Fibroblast of gingiva (primary cell): Measurements from ENCODE around the gene ZNF569.
"Not testable (repeated sequence)": the region's sequence is repeated elsewhere in the genome, so short reads cannot be mapped to it uniquely, and the experiment has no call there.

Experiments
- DNase-seq: peaks from one replicate; pipeline ENCODE4 v3.0.0-alpha.2; 2011; ENCODE audit warnings: low read depth

ZNF569 gene

DNA sequence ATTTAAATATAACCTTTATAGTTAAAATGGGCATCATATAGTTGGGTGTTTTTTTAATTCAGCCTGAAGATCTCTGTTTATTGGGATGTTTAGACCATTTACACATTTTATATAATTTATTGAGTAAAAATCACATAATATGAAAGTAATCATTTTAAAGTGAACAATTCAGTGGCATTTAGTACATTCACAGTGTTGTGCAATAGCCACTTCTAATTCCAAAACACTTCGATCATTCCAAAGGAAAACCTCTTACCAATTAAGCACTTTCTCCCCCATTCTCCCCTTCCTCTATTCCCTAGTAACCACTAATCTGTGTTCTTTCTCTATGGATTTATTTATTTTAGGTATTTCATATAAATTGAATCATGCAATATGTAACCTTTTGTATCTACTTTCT is 66.2 kb downstream of the ZNF569 start:
- DNase-seq = no peak

DNA sequence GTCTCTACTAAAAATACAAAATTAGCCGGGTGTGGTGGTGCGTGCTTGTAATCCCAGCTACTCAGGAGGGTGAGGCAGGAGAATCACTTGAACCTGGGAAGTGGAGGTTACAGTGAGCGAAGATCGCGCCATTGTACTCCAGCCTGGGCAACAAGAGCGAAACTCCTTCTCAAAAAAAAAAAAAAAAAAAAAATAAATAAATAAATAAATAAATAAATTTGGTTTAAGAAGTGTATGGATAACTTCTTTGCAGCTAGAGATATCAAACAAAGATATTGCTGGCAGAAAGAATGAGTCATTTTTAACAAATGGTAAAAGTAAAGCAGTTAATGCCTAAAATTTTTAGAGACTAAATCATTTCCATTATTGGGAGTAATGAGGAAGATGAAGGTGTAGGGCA is 75.8 kb downstream of the ZNF569 start:
- DNase-seq = not testable (repeated sequence)

DNA sequence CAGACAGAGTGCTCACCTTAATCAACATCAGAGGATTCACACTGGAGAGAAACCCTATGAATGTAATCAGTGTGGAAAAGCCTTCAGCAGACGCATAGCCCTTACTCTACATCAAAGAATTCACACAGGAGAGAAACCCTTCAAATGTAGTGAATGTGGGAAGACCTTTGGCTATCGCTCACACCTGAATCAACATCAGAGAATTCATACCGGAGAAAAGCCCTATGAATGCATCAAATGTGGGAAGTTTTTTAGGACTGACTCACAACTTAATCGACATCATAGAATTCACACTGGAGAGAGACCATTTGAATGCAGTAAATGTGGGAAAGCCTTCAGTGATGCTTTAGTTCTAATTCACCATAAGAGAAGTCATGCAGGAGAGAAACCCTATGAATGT is 78.0 kb downstream of the ZNF569 start:
- no peak for DNase-seq

DNA sequence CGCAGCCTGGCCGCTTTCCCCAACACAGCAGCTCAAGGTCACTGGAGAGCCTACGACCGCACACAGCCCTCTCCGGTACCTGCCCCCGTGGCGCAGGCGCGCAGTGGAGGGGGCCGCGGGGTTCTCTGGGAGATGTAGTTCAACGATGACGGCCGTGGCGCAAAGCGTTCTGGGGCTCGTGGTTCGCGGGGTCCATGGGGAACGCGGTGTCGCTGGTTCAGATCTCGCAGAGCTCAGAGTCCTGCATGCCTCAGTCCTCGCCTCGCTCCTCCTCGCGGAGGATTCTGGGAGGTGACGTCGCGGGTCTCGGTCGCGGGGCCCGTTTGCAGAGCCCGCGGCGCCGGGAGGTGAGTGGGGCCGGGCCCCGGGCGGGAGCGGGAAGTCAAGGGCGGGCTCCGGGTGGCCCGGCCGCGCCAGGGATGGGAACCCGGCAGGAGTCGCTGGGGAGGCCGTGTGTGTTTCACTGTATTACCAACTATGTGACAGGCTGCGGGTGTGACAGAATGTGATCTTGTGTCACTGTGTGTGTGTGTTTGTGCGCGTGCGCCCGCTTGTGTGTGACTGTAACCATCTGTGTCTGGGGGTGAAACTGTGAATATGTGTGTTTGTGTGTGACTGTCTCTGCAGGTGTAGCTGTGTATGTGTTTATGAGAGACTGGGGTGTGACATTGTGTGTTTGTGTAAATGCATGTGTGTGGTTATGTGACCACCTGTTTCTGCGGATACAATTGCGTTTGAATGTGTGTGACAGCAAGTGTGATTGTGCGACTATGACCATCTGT is 96.2 kb downstream of the ZNF569 start, which contains the start of gene ZNF527:
ZNF527 (plus strand) TSS at position 220 of the 782 bp plus-strand sequence. CDS start 3,100 bp downstream, outside the sequence.
- peak; percentile 96 for DNase-seq

DNA sequence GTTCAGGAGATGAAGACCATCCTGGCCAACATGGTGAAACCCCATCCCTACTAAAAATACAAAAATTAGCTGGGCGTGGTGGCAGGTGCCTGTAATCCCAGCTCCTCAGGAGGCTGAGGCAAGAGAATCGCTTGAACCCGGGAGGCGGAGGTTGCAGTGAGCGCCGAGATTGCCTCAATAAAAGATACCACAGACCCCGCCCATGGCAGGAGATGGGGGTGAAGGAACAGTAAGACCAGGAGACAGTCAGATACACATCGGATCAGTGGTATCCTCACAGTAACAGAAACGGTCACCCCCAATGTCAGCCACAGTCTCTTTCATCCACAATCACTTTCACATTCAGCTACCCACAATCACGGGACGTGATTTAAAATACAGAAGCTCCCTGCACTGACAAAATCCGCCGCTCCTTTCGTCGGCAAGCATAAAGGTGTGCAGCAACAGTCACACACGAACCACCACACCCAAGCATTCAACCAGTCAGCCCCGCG is 96.8 kb downstream of the ZNF569 start:
- DNase-seq = not testable (repeated sequence)

DNA sequence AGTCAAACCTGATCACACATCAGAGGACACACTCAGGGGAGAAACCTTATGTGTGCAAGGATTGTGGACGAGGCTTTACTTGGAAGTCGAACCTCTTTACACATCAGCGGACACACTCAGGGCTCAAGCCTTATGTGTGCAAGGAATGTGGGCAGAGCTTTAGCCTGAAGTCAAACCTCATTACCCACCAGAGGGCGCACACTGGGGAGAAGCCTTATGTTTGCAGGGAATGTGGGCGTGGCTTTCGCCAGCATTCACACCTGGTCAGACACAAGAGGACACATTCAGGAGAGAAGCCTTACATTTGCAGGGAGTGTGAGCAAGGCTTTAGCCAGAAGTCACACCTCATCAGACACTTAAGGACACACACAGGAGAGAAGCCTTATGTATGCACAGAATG is 104.5 kb downstream of the ZNF569 start:
- no peak for DNase-seq

DNA sequence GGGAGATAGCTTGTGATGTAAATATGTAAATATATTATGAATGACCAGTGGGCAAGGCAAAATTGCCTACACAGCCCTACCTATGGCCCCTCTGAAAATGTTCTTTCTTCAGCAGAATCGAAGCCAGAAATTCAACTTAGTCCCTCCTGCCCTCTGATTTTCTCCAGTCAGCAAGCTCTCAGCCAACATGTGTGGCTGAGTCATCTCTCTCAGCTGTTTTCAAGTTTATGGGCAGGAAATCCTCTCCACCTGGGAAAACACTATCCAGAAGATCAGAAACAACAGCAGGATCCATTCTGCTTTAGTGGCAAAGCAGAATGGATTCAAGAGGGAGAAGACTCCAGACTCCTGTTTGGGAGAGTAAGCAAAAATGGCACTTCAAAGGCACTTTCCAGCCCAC is 105.2 kb downstream of the ZNF569 start:
- DNase-seq = no peak
